Stimulated activated naive CD8-positive, alpha-beta T cell treated with anti-CD3 and anti-CD28 coated beads, Interleukin-15, Interleukin-2, amounts not matched to agents 100 U/mL and 50 U/mL, for 24 hours (primary cell): ENCODE measurements around the gene ETFA.

Source experiments
- ATAC-seq: fragments of 150-1000 bp; cut with Tn5 transposase; one replicate; pipeline ENCODE4 v1.10.0; 2021
- DNase-seq: peaks from one replicate; pipeline ENCODE4 v3.0.0; 2021

ETFA gene

DNA sequence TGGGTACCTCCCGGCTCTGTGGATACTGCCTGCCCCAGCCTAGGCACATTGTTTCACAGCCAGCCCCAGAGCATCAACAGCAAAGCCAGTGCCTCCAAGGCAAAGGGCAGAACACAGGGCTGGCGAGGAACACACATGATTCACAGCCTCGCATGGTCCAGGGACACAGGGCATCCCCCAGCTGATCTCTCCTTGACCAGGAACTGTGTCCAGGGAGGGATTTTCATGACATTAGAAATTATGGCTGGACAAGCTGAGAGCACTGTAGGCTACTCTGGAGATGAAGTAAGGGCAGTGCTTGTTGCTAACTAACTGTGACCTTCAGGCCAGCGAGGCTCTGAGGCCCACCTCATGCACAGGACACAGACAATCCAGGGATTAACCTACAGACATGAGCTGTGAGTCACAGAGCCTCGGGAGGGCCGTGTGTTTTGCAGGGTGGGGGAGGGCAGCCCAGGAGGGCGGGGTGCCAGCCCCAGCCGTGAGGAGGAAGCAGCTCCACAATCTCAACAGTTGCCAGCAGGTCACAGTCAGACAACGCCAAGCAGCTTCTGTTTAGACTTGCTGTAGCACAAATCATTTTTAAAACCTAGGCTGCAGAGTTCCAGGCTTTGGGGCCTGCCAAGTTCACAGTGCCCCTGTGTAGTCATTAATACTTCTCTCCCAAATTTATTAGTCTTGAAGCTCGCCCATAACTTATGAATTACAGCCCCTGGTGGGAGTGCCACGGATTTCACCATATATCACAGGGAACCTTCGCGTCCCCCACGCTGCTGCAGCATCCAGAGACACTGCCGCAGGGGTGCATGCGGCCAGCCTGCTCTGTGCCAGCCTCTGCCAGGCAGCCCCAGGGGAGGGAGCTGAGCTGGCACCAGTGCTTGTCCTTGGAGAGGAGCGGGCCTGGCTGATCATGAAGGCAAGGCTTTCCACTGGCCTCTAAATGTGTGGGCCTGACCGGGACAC is 114.7 kb downstream of the ETFA start:
- ATAC-seq (peak; percentile 28), DNase-seq (no peak)

DNA sequence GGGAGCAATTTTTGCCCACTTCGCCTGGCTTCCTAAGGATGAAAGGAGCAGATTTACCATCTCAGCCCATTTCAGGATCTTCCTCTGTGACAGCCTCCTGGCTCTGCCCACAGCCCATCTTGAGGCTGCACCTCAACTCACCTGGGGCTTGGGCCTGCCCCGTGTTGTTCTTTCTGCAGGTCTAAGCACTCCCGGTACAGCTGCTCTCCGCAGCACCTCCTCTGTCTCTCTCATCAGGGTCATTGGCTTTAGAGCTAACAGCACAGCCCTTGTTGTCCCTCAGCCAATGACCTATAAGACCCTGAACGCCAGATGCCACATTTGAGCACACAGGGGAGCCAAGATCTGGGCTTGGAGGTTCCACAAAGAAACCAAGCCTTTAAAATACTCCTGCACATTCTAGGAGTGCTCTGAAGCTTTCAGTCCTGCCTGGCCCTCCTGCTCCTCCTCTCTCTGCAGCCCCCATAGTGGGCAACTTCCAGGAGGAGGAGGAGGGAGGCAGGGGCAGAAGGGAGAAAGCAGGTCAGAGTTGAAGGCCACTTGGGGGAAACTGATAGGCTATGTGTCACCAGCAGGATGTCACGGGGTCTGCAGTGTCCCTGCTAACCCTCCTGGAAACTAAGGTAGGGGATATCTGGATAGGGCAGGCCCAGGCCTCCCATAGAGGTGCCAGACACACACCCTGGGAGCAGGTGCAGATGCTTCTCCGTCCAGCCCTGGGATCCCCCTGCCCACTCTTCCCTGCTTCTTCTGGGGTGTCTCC is 115.6 kb downstream of the ETFA start:
- ATAC-seq: no peak
- no peak for DNase-seq

DNA sequence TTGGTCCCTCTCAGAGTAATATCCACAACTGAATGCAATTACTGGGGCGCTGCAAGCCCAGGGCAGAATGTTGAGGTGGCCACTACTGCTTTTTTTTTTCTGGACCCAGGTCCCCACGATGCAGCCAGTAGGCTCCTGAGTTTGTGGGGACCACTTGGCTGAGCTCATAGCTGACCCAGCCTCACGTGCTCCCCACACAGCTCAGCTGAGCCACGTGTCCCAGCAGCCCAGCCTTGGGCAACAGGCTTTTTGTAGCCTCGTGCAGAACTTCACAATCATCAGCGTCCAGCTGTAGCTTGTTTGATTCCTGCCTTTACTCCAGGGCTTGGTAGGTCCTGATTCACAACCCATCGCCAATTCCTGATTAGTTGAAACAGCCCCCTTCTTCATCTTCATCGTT is 117.3 kb downstream of the ETFA start:
- DNase-seq (no peak), ATAC-seq (no peak)

DNA sequence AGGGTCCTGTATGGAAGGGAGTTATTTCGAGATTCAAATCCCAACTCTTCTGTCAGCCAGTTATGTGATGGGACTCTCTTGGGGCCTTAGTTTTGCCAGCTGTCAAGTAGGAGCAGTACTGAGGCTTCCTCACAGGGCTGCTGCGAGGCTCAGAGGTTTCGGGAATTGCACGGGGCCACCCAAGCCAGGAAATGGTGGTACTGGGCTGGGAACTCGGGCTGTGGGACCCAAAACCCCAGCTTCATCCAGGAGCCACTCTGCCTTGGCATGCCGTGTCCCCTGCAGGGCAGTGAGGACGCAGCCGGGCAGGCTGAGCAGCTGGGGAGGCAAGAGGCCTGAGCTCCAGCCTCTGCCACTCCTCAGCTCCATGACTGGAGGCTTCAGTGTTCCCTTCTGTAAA is 118.6 kb downstream of the ETFA start:
- no peak for DNase-seq
- no peak for ATAC-seq

DNA sequence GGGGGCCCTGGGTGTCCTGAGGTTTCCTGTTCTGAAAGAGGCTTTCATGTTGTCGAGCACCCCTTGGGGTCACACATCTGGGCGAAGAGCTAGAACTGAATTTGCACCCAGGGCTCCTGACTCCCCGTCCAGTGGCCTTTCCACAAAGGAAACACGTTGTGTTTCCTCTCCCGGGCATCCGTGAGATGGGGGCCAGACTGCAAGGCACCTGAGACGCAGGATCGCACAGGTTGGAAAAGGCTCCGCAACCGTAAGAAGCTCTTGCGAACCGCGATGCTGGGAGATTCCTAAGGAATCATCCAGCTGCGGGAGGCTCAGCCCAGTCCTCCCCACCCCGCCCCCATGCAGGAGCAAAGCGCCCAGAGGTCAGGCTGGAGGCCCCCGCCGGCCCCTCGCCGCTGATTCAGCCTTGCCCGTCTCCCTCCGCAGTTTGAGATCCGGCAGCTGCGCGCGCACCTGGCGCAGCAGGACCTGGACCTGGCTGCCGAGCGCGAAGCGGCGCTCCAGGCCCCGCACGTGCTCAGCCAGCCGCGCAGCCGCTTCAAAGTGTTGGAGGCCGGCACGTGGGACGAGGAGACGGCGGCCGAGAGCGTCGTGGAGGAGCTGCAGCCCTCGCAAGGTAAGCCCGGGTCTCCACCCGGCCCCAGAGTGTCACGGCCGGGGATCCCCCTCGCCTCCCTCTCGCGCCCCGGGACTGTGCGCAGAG is 119.6 kb downstream of the ETFA start:
- DNase-seq (no peak), ATAC-seq (no peak)

DNA sequence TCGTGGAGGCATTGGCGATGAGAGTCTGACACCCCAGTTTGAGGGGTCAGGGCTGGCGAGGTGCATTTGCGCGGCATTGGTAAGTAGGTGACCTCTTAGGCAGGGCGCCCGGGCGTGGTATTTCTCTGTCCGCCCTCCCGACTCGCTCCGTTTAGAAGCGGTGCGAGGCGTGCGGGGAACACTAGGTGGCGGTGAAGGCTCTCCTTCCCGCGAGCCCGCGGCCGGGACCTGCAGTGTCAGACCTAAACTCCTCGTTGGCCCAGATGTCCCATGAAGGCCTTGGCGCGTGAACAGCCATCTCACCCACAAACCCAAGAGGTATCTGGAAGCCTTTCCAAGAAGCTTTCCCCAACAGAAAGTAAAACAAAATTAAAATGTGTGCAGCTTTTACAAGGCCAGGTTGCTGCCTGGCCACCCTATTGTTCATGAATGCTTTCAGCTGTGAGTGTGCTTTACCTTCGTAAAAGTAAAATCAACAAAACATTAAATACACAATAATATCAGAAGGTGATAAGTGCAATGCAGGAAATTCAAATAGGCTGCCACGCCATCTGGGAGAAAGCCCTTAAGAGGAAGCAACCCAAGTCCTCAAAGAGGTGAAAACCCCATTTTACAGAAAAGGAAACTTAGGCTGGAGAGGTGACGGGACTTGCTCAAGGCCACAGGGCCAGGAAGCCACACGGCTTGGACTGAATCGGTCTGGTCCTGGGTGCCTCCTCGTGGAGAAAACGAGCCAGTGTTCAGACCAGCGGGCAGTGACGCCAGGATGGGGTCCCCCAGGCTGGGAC is 120.3 kb downstream of the ETFA start:
- DNase-seq (peak; percentile 84), ATAC-seq (peak; percentile 87)

DNA sequence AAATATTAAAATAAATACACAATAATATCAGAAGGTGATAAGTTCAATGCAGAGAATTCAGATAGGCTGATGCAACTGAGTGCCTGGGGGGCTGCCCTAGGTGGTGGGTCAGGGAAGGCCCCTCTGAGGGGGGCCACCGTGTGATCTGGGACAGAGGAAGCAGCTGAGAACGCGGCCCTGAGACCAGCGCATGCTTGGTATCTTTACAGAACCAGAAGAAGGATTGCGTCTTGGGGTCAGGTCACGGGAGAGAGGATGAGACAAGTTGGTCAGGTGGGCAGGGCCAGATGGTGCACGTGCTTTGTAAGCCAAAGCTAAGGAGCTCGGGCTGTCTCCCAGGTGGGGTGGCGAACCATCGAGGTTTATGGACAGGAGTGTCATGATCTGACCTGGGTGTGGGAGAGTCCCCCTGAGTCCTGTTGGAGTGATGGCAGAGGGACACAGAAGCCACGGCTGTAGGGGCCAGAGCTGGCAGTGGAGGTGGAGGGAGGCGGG is 121.2 kb downstream of the ETFA start:
- DNase-seq (no peak), ATAC-seq (no peak)

DNA sequence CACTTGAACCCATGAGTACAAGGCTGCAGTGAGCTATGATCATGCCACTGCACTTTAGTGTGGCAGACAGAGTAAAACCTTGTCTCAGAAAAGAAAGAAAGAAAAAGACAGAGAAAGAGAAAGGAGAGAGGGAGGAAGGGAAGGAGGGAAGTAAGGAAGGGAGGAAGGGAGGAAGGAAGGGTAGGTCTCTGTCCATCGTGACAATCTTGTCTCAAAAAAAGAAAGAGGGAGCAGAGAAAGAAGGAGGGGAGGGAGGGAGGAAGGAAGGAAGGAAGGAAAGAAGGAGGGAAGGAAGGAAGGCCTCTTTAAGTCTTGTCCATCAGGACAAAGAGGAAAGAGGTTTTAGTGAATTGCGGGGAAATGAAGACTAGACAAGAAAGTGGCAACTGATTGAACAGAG is 122.2 kb downstream of the ETFA start:
- no peak for ATAC-seq
- DNase-seq: no peak

DNA sequence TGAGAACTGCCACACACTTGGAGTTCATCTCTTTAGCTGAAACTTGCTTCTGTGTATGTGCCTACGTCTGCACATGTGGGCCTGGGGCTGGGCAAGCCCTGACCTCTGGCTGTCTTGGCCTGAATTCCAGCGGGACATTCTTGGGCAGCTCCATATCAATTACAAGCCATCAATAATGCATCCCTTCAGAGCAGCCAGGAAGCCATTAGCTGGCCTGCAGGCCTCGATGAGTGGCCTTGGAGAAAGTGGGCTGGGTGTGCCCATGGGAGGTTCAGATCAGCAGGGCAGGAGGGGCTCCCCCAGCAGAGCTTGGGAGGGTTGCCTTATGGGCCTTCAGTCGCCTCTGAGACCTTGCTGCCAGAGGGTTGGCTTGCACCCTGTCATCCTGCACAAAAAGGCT is 124.1 kb downstream of the ETFA start:
- ATAC-seq (no peak), DNase-seq (no peak)

DNA sequence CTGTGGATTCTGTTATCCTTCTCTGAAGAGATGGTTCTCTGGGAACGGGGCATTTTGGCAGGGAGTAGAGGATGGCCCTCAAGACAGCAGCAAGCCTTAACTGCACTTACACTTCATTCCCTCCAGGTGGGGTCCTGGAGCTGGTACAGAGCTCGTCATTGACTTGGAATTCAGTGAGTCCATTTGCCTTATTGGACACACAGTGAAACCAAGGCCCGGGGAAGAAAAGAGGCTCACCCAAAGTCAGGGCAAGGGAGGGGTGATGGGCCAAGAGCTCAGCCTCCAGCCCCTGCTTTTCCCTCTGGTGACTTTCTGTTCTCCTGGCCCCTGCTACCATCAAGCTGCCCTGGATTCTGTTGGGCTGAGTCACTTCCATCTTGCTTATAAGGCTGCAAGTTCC is 125.6 kb downstream of the ETFA start:
- no peak for ATAC-seq
- DNase-seq: no peak

DNA sequence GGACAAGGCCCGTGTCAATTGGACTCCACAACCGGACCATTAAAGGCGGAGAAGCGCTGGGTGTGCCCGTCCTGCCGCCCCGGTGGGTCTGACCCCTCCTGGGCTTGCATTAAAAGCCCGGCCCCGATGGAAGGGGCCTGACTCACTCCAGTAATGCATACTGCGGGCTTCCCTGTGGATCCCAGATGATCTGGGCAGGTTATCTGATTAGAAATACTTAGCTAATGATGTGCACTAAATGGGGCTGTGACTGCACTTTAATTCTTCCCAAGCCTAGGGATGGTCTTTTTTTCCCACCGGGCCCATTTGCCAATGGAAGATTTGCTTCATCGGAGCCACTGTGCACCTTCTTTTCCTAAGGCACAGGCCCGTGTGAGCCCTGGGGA is 126.6 kb downstream of the ETFA start:
- ATAC-seq (no peak), DNase-seq (no peak)

DNA sequence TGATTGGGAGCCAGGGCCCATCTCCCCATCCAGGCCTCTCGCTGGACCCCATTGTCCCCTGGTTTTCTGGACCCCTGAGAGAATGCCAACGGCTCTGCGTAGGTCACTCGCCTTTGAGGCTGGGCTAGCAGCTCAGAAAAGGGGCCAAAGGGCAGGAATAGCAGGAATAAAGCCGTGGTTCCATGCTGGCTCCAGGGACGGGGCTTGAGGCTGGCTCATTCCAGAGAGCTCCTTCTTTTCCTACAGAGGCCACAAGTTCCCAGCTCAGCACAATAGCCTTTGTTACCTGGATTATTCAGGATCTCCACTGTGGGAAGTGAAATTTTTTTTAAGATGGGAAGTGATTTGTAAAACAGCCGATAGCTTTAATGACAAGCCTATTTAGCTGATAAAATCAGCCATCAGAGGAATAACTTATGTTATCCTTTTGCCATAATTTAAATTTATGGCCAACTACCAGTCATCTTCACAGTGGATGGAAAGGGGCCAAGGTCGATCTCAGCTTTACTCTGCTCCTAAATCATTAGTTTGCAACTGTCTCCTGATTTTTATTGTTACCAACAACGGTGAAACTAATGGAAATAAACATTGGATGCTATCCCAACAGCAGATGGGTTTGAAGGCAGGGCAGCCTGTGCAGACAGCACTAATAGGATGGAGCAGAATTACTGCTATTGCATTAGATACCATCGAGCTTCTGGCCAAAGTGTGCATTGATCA is 127.2 kb downstream of the ETFA start:
- ATAC-seq: no peak
- DNase-seq: no peak

DNA sequence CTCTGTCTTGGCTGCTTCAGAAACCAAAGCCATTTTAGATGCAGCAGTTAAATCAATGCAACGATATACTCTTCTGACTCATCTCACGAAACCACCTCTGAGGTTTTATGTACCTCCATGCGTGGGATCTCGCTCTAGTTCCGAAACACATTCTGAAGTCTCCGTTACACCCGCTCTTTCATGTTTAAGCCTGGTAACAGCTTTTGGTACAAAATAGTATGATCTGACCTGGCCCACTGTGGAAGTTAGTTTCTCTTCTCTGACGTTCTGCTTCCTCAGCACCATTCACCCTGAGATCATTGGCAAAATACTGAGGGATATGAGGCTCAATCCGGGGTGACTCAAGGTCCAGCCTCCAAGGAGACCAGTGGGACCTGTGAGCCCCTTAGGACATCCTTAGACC is 129.6 kb downstream of the ETFA start:
- peak; percentile 81 for ATAC-seq
- peak; percentile 13 for DNase-seq

DNA sequence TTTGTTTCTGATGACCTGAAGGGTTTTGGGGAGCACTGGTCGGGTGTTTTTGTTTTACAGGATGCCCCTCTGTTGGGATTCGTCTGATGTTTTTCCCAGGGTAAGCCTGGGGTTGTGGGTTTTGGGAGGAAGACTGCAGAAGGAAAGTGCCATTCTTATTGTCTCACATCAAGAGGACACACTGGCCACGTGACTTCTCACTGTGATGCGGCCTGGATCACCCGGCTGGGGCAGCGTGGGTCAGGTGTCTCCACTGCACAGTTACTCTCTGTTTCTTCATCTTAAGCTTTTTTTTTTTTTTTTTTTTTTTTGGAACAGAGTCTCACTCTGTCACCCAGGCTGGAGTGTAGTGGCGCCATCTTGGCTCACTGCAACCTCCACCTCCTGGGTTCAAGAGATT is 130.9 kb downstream of the ETFA start:
- no peak for ATAC-seq
- no peak for DNase-seq

DNA sequence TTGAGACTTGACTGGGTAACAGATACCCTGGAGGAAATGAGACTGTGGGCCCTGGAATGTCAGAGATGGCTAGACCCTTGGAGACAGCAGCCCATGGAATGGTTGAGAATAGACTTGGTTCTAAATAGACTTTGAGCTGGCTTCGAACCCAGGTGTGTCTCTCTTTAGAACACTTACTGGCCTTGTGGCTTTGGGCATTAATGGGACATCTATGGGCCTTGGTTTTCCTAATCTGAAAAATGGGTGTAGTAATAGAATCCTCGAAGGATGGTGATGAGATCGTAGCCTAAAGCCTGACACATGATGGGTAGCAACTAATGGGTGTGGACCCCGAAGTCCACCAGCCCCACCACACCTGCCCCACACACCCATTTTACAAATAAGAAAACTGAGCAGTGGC is 132.2 kb downstream of the ETFA start:
- ATAC-seq: no peak
- DNase-seq: no peak

DNA sequence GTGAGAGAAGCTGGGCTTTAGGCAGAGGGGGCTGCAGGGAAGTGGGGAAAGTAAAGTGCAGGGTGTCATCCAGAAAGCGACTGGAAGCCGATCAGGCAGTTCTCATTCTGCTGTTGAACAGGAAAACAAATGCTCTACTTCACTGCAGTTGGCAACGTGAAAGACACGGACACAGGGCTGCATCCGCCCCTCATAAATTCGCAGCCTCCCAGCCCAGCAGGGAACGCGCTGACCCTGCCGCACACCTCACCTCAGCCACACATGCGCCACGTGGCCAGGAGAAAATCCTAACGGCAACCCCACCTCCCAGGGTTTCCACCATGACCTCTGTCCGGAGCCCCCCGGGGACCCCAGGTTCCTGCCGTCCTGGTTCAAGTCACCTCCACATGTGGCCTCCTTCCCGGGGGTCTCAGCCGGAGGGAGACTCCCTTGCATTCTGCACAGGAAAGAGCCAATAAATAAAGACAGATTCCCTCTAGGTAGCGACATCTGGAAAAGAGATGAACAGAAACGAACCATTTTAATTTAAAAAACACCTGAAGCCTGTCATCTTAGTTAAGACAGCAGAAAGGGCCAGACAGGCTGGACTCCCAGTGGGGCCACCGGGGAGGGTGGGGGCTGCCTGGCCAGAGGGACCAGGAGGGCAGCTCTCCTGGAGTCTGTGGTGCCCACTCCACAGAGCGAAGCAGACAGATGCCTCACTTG is 132.8 kb downstream of the ETFA start:
- no peak for ATAC-seq
- DNase-seq: no peak

DNA sequence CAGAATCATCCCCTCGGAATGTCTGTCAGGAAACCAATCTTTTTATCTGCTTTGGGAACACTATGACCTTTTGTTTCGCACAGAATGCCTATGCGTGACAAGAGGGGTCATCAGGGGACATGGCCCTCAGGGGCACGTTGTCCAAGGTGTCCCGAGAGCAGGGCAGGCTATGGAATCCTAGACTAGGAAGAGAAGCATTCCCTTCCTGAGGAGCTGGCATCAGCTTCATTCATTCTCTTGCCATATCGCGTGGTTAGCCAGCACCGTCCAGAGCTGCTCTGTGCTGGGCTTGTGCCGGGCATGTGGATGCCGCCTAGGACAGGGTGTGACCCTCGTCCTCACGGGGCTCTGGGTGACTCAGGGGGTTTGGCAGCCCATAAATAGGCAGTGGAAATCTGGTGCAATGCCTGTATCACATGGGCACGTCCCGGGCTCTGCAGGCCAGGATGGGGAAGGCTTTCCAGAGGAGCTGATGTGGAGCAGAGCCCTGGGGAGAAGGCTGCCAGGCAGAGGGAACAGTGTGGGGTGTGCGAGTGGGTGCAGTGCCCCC is 133.7 kb downstream of the ETFA start:
- no peak for DNase-seq
- ATAC-seq: no peak

DNA sequence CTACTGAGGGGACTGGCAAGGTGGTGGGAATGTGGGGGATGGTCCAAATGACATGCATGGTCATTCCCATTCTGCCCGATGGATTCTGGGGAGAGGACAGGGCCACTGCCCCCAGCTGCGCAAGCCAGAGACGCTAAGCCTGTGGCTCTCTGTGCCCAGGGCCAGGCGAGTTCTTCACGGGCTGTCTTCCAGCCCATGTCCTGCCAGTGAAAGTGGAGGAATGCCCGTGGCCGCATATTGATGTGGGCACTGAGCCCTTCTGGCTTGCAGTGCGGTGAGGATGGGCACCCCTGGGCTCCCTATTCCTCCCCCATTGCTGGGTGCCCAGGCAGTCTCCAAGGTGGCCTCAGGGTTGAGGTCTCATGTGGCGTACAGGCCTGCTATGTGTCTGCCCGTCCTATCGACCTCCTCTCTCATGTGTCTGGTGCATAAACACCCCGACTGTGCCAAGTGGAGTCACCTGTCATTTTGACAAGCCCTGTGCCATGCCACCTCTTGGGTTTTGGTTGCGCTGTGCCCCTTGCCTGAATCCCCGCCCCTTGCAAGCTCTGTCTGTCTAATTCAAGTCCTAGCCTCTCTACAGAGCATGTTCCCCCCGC is 134.7 kb downstream of the ETFA start:
- DNase-seq: no peak
- no peak for ATAC-seq

DNA sequence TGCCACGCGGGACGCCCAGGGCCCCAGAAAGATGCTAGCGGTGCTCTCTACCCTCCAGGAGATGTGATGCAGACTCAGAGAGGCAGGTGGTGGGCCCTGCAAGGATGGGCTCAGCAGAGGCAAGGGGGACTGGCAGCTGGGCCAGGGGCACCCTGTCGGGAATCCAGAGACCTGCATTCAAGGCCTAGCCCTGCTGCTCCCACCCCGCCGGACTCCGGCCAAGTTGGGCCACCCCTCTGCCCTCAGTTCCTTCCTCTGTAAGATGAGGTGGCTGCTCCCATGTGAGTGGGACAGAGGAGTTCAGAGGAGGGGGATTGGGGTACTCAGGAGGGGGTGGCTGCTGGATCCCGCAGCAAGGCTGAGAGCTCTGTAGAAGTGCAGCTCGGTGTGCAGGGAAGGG is 135.2 kb downstream of the ETFA start:
- no peak for DNase-seq
- no peak for ATAC-seq

DNA sequence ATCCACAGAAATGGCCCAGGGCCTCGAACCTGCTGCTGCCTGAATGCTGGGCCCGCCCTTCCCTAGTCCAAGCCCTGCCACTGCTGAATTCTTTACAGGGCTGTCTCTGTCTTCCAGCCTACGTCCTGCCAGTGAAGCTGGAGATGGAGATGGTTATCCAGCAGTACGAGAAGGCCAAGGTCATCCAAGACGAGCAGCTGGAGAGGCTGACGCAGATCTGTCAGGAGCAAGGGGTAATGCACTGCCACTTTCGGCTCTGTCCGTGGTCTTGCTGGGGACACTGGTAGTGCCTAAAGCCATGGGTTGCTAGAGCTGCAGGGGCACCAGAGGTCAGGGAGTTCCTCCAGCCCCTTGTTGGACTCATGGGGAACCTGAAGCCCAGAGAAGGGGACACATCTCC is 135.8 kb downstream of the ETFA start:
- ATAC-seq (no peak), DNase-seq (no peak)
